Astrocyte (in vitro differentiated cells and primary cell): Measurements from ENCODE around the gene KCNMA1. TPM values are rescaled to one million over a fixed set of nuclear protein-coding genes. Genes with fewer than 3 reads are reported as not detected.

Experiments used
- DNase-seq: peaks from one replicate; pipeline ENCODE4 v3.0.0-alpha.2; 2010; ENCODE audit warnings: low read depth
- FAIRE-seq: peaks from 2 replicates; lab custom pipeline; 2011; peaks lifted over from hg19 to GRCh38; lab: Jason Lieb, UNC
- H2AFZ ChIP-seq: 2 replicates; pipeline ENCODE4 v1.6.0; 2012; ENCODE audit warnings: low read depth, low read length, inconsistent platforms
- H3K27ac ChIP-seq: 2 replicates; pipeline ENCODE4 v1.5.1; 2011; ENCODE audit warnings: low read depth, low read length, inconsistent platforms
- H3K27me3 ChIP-seq: 2 replicates; pipeline ENCODE4 v1.6.0; 2011; ENCODE audit warnings: low read length, inconsistent platforms; ENCODE audit not compliant: insufficient read depth
- H3K36me3 ChIP-seq: 2 replicates; pipeline ENCODE4 v1.5.1; 2011; ENCODE audit warnings: low read length, inconsistent platforms; ENCODE audit not compliant: insufficient read depth
- H3K4me1 ChIP-seq: 2 replicates; pipeline ENCODE4 v1.5.1; 2011; ENCODE audit warnings: low read length, inconsistent platforms; ENCODE audit not compliant: insufficient read depth
- H3K4me2 ChIP-seq: 2 replicates; pipeline ENCODE4 v1.6.0; 2012; ENCODE audit warnings: low read length, inconsistent platforms
- H3K4me3 ChIP-seq: 2 replicates; pipeline ENCODE4 v1.5.1; 2011; ENCODE audit warnings: low read depth, mild to moderate bottlenecking, low read length, inconsistent platforms; ENCODE audit not compliant: insufficient read depth
- H3K79me2 ChIP-seq: 2 replicates; pipeline ENCODE4 v1.6.0; 2012; ENCODE audit warnings: mild to moderate bottlenecking, low read length, inconsistent platforms; ENCODE audit not compliant: insufficient read depth
- H3K9ac ChIP-seq: 2 replicates; pipeline ENCODE4 v1.6.0; 2012; ENCODE audit warnings: mild to moderate bottlenecking, low read length, inconsistent platforms
- H3K9me3 ChIP-seq: 2 replicates; pipeline ENCODE4 v1.5.1; 2012; ENCODE audit warnings: low read depth, mild to moderate bottlenecking, low read length, inconsistent platforms; ENCODE audit not compliant: insufficient read depth
- H4K20me1 ChIP-seq: 2 replicates; pipeline ENCODE4 v1.6.0; 2012; ENCODE audit warnings: low read length, inconsistent platforms; ENCODE audit not compliant: insufficient read depth
- H3K27ac Mint-ChIP-seq: one replicate; pipeline ENCODE4 v1.8.0; 2021; ENCODE audit warnings: mild to moderate bottlenecking, mixed read lengths; ENCODE audit not compliant: unreplicated experiment
- H3K27me3 Mint-ChIP-seq: one replicate; pipeline ENCODE4 v1.8.0; 2021; ENCODE audit warnings: low read depth, mixed read lengths; ENCODE audit not compliant: unreplicated experiment
- H3K36me3 Mint-ChIP-seq: one replicate; pipeline ENCODE4 v1.8.0; 2021; ENCODE audit warnings: low read depth, mixed read lengths; ENCODE audit not compliant: unreplicated experiment
- H3K4me1 Mint-ChIP-seq: one replicate; pipeline ENCODE4 v1.8.0; 2021; ENCODE audit warnings: low read depth, mixed read lengths; ENCODE audit not compliant: unreplicated experiment
- H3K4me3 Mint-ChIP-seq: one replicate; pipeline ENCODE4 v1.8.0; 2021; ENCODE audit warnings: mild to moderate bottlenecking, moderate library complexity, mixed read lengths; ENCODE audit not compliant: unreplicated experiment
- H3K9me3 Mint-ChIP-seq: one replicate; pipeline ENCODE4 v1.8.0; 2021; ENCODE audit warnings: mild to moderate bottlenecking, mixed read lengths; ENCODE audit not compliant: unreplicated experiment
- CTCF ChIP-seq: IDR thresholded peaks from 2 replicates; pipeline ENCODE4 v1.5.1; 2011; ENCODE audit warnings: low read depth, mild to moderate bottlenecking, inconsistent platforms, low read length, moderate library complexity; ENCODE audit not compliant: insufficient read depth
- EZH2 ChIP-seq: IDR thresholded peaks from 2 replicates; pipeline ENCODE4 v1.6.1; 2012; ENCODE audit warnings: mild to moderate bottlenecking, low read length, inconsistent platforms; ENCODE audit not compliant: insufficient read depth
- total RNA-seq: library from RNA; stranded (reverse); gene quantifications from 2 replicates; pipeline ENCODE4 v1.2.1, GENCODE V29; 2021

Gene KCNMA1
- total RNA-seq, 1 donor from 2014 or later, result 45.8 TPM

GRCh38 chr10:77120666-77121376 is 516.8 kb downstream of the KCNMA1 start:
- DNase-seq, result no peak
- no peaks in the 10 kb centered on the region for H3K27me3 ChIP-seq
- Mint-ChIP-seq H3K27ac (no peak overlapping the region), H3K27me3 (no peaks in the 10 kb centered on the region), H3K36me3 (no peaks in the 10 kb centered on the region), H3K4me3 (no peak overlapping the region), H3K9me3 (no peaks in the 10 kb centered on the region), H3K4me1 (no peaks in the 10 kb centered on the region)
- FAIRE-seq, result no peak
- no peak overlapping the region for H3K9ac ChIP-seq
- no peaks in the 10 kb centered on the region for H3K4me1 ChIP-seq
- no peak overlapping the region for H3K27ac ChIP-seq
- no peaks in the 10 kb centered on the region for H3K36me3 ChIP-seq
- no peaks in the 10 kb centered on the region for H3K9me3 ChIP-seq
- H3K79me2 ChIP-seq, result no peaks in the 10 kb centered on the region
- no peak overlapping the region for H3K4me3 ChIP-seq
- TF ChIP-seq CTCF (no peak), EZH2 (no peak)
- no peak overlapping the region for H2AFZ ChIP-seq
- H3K4me2 ChIP-seq, result no peak overlapping the region
- H4K20me1 ChIP-seq, result no peaks in the 10 kb centered on the region

- H2AFZ ChIP-seq, result no peak overlapping the region
- Mint-ChIP-seq H3K27ac (no peak overlapping the region), H3K4me3 (no peak overlapping the region)
Measured at GRCh38 chr10:77120012-77120411, 517.6 kb downstream of the KCNMA1 start.

More at GRCh38 chr10:77120012-77120411, 517.6 kb downstream of the KCNMA1 start:
- Histone ChIP-seq H4K20me1 (no peaks in the 10 kb centered on the region), H3K4me3 (no peak overlapping the region), H3K27me3 (no peaks in the 10 kb centered on the region), H3K9me3 (no peaks in the 10 kb centered on the region), H3K36me3 (no peaks in the 10 kb centered on the region), H3K4me1 (no peaks in the 10 kb centered on the region), H3K27ac (no peak overlapping the region), H3K9ac (no peak overlapping the region), H3K4me2 (no peak overlapping the region), H3K79me2 (no peaks in the 10 kb centered on the region)
- no peaks in the 10 kb centered on the region for H3K36me3 Mint-ChIP-seq
- H3K27me3 Mint-ChIP-seq, result no peaks in the 10 kb centered on the region
- no peaks in the 10 kb centered on the region for H3K4me1 Mint-ChIP-seq
- DNase-seq, result no peak
- no peaks in the 10 kb centered on the region for H3K9me3 Mint-ChIP-seq
- TF ChIP-seq CTCF (no peak), EZH2 (no peak)
- no peak for FAIRE-seq
